ENCODE measurements around the gene SPAG8. TPM values are rescaled to one million over a fixed set of nuclear protein-coding genes. Genes with fewer than 3 reads are reported as not detected.

The SPAG8 gene
- total and polyA plus RNA-seq, 10 donors: 1.1 to 4.5 (median 2.0) TPM

- H3K4me1 ChIP-seq: peaks cover 0 to 10% (median 2%) of the 10 kb centered on the region in 6 donors
- peak; percentile 29 for DNase-seq
- TF ChIP-seq POLR2A (IDR thresholded peaks at IDR 0.05) (no peak), POLR2AphosphoS5 (IDR thresholded peaks at IDR 0.05) (no peak), CTCF (IDR thresholded peaks at IDR 0.05 in 8 of 11, conservative IDR thresholded peaks at IDR 0.05 in 3 of 11) (no peak)
- H3K27me3 ChIP-seq (replicated peaks in 1 of 7): peaks cover 0 to 23% (median 0%) of the 10 kb centered on the region in 7 donors
- no peaks in the 10 kb centered on the region for H3K9me3 ChIP-seq
- no peak overlapping the region for H3K27ac ChIP-seq
- intact Hi-C loops (cut with DNase I; ENCODE audit: low total_unique reads): no loop called here
- H3K4me3 ChIP-seq: no peak overlapping the region
- WGBS, 5 donors: 86 to 96% (median 92%) methylated on average over 7 of the region's 7 CpGs
- H3K36me3 ChIP-seq: no peaks in the 10 kb centered on the region
These were observed 42.2 kb upstream of the SPAG8 start for GRCh38 chr9:35854091-35854762.

- peaks cover 0 to 23% (median 0%) of the 10 kb centered on the region in 7 donors for H3K27me3 ChIP-seq (replicated peaks in 1 of 7)
- no peak overlapping the region for H3K4me3 ChIP-seq
- no peak for TF ChIP-seq POLR2A (IDR thresholded peaks at IDR 0.05)
- no peak for TF ChIP-seq CTCF (IDR thresholded peaks at IDR 0.05 in 8 of 11, conservative IDR thresholded peaks at IDR 0.05 in 3 of 11)
- TF ChIP-seq POLR2AphosphoS5 (IDR thresholded peaks at IDR 0.05): no peak
- WGBS, 5 donors: 83 to 86% (median 84%) methylated on average over 20 to 25 of the region's 25 CpGs
- peak; percentile 64 for DNase-seq
- intact Hi-C loops (cut with DNase I; ENCODE audit: low total_unique reads): no loop called here
- peaks cover 0 to 19% (median 6%) of the 10 kb centered on the region in 6 donors for H3K4me1 ChIP-seq
- H3K27ac ChIP-seq: no peak overlapping the region
- no peaks in the 10 kb centered on the region for H3K9me3 ChIP-seq
- H3K36me3 ChIP-seq: no peaks in the 10 kb centered on the region
These were observed 41.1 kb upstream of the SPAG8 start for GRCh38 chr9:35852876-35853865.

GRCh38 chr9:35852267-35852815, 40.3 kb upstream of the SPAG8 start:
- 83 to 96% (median 87%) methylated on average over 2 of the region's 2 CpGs for WGBS, 5 donors
- H3K9me3 ChIP-seq: no peaks in the 10 kb centered on the region
- H3K36me3 ChIP-seq: peaks cover 0 to 2% (median 0%) of the 10 kb centered on the region in 6 donors
- H3K27ac ChIP-seq: no peak overlapping the region
- peaks cover 0 to 23% (median 0%) of the 10 kb centered on the region in 7 donors for H3K27me3 ChIP-seq (replicated peaks in 1 of 7)
- DNase-seq: no peak
- H3K4me3 ChIP-seq: no peak overlapping the region
- H3K4me1 ChIP-seq: peaks cover 0 to 27% (median 14%) of the 10 kb centered on the region in 6 donors
- intact Hi-C loops (cut with DNase I; ENCODE audit: low total_unique reads): no loop called here
- TF ChIP-seq POLR2A (IDR thresholded peaks at IDR 0.05) (no peak), POLR2AphosphoS5 (IDR thresholded peaks at IDR 0.05) (no peak), CTCF (IDR thresholded peaks at IDR 0.05 in 8 of 11, conservative IDR thresholded peaks at IDR 0.05 in 3 of 11) (no peak)

Data from spleen (tissue), 11 donors.